NCI-H1417 (cell line): ENCODE results near the gene COL5A1.

Experiments
- DNase-seq, 3 experiments: peaks; one replicate each; lab custom pipeline; 2025; lab: John Stamatoyannopoulos, UW

Gene COL5A1

DNA sequence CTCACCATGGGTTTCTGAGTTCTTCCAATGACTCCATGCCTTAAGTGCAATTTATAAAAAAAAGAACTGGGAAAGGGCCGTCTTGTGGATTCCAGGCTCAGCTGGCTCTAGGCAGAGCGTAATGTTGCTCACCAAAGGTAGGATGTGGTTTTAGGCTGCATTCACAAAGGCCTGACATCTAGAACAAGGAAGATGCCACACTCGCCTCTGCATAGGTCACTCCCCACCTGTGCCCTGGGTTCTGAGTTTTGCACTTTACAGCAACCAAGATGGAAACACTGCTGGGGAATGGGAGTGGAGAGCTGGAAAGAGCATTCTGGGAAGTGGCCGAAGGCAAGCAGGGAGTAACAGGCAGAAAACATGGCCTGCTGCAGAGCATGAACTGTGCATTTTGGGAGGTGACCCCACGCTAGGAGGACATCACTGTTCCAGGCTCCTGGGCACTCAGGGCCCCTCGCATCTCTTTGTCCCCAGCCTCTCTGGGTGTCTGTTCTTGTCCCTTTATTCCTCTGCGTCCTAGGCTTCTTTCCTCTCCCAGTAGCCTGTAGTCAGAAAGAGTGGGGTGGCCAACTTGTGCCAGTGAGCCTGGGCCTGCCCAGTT is 251.3 kb downstream of the COL5A1 start:
- DNase-seq = no peak
